CD4-positive, alpha-beta T cell treated with Interleukin-6 for 4 hours (primary cell): ENCODE measurements around the gene BMP10.

ENCODE experiments used
- DNase-seq: peaks from one replicate; pipeline ENCODE4 v3.0.0-alpha.2; 2020; ENCODE audit warnings: mixed read lengths

Gene BMP10

DNA sequence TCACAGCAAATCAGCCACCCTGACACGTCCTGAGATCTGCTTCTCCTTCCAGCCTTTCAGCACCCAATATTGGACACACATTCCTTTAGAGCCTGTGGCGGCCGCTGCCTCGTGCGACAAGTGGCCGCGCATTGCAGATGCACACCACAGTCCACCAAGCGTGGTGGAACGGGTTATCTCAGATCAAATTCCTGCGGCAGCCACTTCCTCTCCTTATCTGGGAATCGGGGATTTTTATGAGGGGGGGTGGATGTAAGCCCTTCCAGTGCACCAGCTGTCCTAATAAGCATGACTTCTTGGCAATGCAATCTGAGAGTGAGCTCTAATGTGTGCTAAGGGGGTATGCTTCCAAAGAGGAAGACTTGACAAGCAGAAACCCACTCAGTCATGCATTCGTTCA lies 18.3 kb upstream of the BMP10 start:
- no peak for DNase-seq

DNA sequence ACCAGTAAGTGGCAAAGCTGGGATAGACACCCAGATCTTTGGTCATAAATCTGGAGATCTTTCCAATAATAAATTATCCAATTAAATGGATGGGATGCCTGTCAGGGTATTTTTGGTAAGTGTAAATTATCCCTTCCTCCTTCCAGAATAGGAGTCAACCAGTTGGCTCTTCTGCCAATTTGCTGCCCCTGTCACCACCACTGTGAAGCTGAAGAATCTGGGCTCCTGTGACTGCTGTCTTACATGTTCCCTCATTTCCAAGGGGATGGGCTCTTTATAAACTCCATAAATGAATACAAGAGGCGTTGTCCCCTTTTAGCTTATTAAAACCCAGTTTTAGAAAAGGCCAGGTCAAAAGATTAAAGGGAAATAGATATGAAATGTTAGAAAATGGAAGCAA lies 17.8 kb upstream of the BMP10 start:
- DNase-seq, result no peak

- DNase-seq, result no peak
Measured at GRCh38 chr2:68888038-68888704, 17.0 kb upstream of the BMP10 start.

- DNase-seq, result no peak
Measured at GRCh38 chr2:68885811-68886075, 14.5 kb upstream of the BMP10 start.

GRCh38 chr2:68885074-68885810 lies 14.0 kb upstream of the BMP10 start:
- no peak for DNase-seq

DNA sequence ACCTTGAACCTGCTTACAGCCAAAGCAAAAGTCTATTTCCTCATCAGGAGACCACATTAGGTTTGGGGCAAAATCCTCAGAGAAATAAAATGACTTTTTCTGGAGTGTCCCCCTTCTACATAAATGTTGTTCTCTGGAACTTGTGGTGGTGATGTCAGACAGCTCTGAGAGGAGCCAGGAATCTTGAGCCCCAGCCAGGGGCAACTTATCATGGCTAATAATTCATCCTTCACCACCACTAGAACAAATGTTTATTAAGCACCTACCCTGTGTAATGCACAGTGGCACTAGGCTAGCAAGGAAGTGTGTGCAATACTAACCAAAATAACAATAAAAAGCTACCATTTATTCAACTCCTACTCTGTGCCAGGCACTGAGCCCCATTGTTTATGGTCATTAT lies 9.0 kb upstream of the BMP10 start:
- no peak for DNase-seq

GRCh38 chr2:68879296-68879695 lies 8.1 kb upstream of the BMP10 start:
- DNase-seq, result no peak

GRCh38 chr2:68878753-68879152 lies 7.6 kb upstream of the BMP10 start:
- no peak for DNase-seq

DNA sequence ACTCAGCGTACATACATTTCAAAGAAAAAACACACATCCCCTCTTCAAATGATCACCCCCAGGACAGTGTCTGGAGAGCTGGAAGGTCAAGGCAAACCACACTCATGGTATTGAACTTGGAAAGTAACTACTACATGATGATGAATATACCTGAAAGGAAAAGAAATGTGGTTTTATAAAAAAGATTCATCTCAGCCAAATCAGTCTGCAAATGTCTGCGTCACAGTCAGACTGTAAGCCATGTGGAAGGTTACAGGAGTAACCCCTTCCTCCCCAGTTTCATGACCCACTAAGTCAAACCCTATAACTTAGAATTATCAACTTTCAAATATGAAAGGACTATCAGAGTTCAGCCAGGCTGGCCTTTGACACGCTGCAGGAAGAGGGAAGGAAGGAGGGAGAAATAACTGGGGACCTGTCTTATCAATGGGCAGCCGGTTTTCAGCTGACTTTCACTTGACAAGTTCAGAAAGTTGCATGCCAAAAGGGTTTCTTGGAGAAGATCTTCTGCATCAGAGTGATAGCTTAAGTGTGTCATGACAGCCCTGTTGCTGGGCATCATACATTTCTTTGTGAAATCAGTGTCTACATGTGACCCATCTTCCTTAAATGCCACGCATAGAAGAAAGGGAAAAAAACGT lies 7.0 kb upstream of the BMP10 start:
- DNase-seq, result no peak

GRCh38 chr2:68877079-68877772 lies 6.0 kb upstream of the BMP10 start:
- DNase-seq, result no peak

- no peak for DNase-seq
Measured at GRCh38 chr2:68870215-68870614, 982 bp downstream of the BMP10 start.

GRCh38 chr2:68865108-68865507 lies 6.1 kb downstream of the BMP10 start:
- DNase-seq, result no peak

DNA sequence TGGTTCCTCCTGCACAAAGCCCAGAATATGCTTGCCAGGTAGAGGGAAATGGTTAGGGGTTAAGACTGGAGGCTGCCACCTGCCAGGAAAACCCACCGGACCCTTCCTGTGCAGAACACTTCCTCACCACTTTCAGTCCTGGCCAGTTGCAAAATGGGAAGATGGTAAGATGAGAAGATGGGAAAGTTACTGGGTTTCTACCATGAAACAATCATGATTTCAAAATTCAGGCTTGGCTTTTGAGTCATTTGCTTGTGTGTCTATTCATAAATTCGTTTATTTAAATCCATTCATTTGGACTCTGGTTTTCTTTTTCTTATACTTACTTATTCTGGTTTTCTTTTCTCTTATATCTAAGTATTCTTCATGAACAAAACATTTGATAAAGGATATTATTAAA lies 7.2 kb downstream of the BMP10 start:
- DNase-seq, result no peak

DNA sequence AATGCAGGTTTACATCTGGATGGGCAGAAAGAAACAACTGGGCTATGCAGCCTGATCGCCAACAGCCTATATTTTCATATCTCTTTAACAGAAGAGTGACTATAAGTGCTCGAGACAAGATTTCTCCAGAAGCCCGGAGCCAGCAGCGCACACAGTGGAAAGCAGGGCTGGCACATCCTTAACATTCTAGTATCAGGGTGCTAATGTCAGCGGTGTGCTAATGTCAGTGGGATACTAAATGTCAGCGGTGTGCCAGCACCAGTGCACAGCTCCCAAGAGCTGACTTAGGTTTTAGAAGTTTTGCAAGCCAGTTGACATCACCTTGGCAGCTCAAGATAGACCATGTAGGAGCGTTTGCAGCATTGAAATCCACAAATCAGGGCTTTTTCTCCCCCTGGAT lies 8.3 kb downstream of the BMP10 start:
- no peak for DNase-seq

DNA sequence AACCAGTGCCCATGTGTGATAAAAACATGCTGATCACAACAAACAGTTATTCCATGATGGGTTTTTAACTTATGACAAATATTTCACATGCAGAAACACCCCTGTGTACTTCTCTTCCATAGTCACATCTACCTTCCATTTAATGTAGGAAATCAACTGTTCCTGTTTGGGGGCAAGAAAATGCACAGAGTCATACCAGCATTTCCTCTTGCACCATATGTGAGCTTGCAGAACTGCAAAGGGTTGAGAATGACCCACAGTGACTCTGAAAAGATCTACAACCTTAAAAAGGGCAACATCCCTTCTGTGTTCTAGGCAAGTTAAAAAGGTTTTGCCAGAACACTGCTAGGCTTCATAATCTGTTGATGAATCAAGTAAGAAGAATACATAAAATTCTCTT lies 9.9 kb downstream of the BMP10 start:
- no peak for DNase-seq

- DNase-seq, result no peak
Measured at GRCh38 chr2:68860111-68860510, 11.1 kb downstream of the BMP10 start.

DNA sequence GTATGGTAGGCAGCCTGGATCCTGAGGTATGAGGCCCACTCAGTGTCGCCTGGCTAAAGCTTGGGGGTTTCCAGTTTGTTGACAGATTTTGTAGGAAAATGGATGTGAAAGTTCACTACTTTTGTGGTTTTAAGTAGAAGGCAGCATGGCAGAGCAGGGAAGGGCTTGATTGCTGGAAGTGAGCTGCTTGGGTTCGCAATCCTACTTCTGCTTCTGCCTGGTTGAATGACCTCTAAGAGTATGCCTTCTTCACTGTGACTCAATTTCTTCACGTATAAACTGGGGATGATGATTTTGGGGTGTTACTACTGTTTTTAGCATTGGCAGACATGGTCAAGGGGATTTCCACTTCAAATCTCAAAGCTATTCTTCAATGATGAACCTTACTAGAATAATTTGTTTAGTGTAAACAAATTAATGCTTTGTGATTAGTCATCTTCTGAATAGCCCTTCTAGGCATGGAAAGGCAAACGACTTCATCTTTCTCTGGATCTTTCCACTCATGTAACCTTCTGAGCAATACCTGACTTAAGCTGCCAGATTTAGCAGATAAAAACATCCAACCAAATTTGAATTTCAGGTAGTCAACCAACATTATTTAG lies 13.2 kb downstream of the BMP10 start:
- DNase-seq, result no peak

- no peak for DNase-seq
Measured at GRCh38 chr2:68857202-68857845, 13.9 kb downstream of the BMP10 start.

GRCh38 chr2:68855550-68855949 lies 15.6 kb downstream of the BMP10 start:
- no peak for DNase-seq

GRCh38 chr2:68854476-68854875 lies 16.7 kb downstream of the BMP10 start:
- no peak for DNase-seq

DNA sequence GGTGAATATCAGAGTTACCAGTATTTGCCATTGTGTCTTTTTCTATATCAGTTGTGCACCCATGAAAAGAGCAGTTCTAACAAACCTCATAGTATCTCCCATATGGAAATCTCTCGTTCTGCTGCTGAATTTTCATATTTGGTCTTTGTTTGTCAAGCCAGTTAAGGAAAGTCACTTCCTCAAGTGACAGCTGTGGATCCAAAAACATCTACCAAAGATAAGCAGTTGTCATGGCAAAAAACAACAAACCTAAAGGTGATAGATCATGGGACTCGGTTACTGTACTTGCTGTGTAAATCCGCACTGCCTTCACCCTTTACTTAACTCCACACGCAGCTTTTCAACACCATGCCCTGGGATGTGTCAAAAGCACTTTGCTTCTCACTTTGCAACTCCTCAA lies 17.3 kb downstream of the BMP10 start:
- no peak for DNase-seq

GRCh38 chr2:68853035-68853434 lies 18.2 kb downstream of the BMP10 start:
- no peak for DNase-seq

DNA sequence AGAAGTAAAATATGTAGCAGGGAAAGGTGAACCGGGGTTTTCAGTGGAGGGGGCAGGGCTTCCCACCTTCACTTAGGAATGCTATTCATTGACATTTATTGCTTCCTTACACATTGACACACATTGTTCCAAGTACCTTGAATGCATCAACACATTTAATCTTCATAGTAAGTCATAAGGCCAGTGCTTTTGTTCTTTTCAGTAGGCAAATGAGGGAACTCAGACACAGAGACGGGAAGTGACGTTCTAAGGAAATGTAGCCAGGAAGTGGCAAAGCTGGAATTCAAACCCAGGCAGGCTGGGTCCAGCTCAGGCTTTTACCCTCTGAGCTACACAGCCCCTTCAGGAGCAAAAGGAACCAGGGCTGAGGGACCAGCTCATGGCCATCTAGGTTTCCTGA lies 20.7 kb downstream of the BMP10 start:
- DNase-seq, result no peak
